22Rv1 (cell line): Measurements from ENCODE around the gene ATP5MG.

ENCODE experiments used
- ZFX ChIP-seq: fragments of 450-650 bp; IDR thresholded peaks from 2 replicates; pipeline ENCODE4 v1.6.1; 2017; ENCODE audit warnings: antibody characterized with exemption, borderline replicate concordance
- TF ChIP-seq, protein P1 (sequence below): fragments of 450-650 bp; IDR thresholded peaks from 2 replicates; pipeline ENCODE4 v1.5.1; 2017; ENCODE audit warnings: mild to moderate bottlenecking

DNA sequence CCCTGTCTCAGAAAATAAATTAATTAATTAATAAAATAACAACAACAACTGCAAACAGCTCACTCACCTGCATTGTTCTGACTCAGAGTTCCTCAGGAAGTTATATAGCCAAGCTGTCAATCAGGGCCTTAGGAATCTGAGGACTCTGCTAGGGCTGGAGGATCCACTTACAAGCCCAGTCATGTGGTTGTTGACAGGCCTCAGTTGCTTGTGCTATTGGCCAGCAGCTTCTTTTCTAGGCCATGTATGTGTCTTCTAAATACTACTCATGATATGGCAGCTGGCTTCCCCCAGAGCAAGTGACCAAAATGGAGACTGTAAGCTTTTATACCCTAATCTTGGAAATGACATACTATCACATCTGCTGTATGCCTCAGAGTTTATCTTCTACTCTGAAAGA is 20.8 kb upstream of the ATP5MG start:
- TF ChIP-seq, protein P1, sequence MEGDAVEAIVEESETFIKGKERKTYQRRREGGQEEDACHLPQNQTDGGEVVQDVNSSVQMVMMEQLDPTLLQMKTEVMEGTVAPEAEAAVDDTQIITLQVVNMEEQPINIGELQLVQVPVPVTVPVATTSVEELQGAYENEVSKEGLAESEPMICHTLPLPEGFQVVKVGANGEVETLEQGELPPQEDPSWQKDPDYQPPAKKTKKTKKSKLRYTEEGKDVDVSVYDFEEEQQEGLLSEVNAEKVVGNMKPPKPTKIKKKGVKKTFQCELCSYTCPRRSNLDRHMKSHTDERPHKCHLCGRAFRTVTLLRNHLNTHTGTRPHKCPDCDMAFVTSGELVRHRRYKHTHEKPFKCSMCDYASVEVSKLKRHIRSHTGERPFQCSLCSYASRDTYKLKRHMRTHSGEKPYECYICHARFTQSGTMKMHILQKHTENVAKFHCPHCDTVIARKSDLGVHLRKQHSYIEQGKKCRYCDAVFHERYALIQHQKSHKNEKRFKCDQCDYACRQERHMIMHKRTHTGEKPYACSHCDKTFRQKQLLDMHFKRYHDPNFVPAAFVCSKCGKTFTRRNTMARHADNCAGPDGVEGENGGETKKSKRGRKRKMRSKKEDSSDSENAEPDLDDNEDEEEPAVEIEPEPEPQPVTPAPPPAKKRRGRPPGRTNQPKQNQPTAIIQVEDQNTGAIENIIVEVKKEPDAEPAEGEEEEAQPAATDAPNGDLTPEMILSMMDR: no peak
- TF ChIP-seq ZFX: no peak
